Measurements from ENCODE around the gene RRBP1. TPM values are rescaled to one million over a fixed set of nuclear protein-coding genes. Genes with fewer than 3 reads are reported as not detected.

Gene RRBP1
- total and polyA plus RNA-seq, 2 donors from 2014 or later: 83.4 to 231 TPM

DNA sequence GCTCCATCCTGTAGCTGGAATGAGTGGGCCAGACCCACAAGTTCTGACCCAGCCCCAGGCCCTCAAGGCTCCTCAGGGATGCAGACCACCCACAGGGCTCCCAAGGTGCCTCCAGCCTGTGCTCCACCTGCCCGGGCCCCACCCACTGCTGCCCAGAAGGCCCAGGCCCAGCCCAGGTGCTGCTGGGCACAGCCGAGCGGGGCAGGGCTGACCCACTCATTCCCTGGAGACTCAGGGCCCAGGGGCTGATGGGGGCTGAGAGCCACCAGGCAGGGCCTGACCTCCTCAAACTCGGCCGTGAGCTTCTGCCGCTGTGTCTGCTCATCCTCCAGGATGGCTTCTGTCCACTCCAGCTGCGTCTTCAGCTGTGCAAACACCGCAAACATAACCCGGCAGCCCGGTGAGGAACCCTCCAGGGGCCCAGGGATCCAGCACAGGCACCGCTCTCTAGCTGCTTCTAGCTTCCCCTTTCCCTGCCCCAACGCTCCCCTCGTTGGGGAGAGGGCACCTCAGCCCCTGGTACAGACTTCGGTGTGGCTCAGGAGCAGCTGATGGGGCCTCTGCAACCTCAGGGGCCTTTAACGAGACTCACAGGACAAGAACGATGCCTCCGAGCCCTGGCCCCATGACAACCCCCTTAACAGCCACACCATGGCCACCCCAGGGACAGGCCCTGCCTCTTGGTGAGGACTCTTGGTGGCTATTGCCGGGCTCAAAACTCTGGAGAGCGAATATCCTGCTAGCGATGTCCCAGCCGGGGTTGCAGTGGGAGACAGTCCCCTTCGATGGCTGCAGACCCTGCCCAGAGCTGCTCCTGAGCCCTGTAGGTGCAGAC, 66.2 kb downstream of the RRBP1 start:
- Histone ChIP-seq H3K9me3 (ENCODE audit: control insufficient read depth in 2 of 3, insufficient read depth in 1 of 3, low read length in 3 of 3) (no peaks in the 10 kb centered on the region), H3K4me1 (ENCODE audit: control insufficient read depth in 2 of 3, insufficient read depth in 2 of 3, low read depth in 1 of 3, low read length in 3 of 3) (peaks cover 0 to 11% (median 0%) of the 10 kb centered on the region in 3 donors), H3K9ac (ENCODE audit: low read length in 3 of 3) (no peak overlapping the region), H3K4me3 (ENCODE audit: low read length in 3 of 3) (no peak overlapping the region), H3K27me3 (ENCODE audit: control insufficient read depth, insufficient read depth, low read length) (no peaks in the 10 kb centered on the region), H3K27ac (ENCODE audit: low read depth in 2 of 2, low read length in 2 of 2) (no peak overlapping the region), H3K36me3 (ENCODE audit: control insufficient read depth in 2 of 3, insufficient read depth in 3 of 3, low read length in 3 of 3) (peaks cover 0 to 19% (median 14%) of the 10 kb centered on the region in 3 donors)
- TF ChIP-seq, protein P1, sequence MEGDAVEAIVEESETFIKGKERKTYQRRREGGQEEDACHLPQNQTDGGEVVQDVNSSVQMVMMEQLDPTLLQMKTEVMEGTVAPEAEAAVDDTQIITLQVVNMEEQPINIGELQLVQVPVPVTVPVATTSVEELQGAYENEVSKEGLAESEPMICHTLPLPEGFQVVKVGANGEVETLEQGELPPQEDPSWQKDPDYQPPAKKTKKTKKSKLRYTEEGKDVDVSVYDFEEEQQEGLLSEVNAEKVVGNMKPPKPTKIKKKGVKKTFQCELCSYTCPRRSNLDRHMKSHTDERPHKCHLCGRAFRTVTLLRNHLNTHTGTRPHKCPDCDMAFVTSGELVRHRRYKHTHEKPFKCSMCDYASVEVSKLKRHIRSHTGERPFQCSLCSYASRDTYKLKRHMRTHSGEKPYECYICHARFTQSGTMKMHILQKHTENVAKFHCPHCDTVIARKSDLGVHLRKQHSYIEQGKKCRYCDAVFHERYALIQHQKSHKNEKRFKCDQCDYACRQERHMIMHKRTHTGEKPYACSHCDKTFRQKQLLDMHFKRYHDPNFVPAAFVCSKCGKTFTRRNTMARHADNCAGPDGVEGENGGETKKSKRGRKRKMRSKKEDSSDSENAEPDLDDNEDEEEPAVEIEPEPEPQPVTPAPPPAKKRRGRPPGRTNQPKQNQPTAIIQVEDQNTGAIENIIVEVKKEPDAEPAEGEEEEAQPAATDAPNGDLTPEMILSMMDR (IDR thresholded peaks at IDR 0.05; ENCODE audit: borderline replicate concordance, extremely low read depth, insufficient read depth): no peak
- DNase-seq (peak in 3 of 5 donors; percentile 9 to 73 (median 37)), FAIRE-seq (no peak)
- intact Hi-C loops (cut with DNase I): no loop called here

DNA sequence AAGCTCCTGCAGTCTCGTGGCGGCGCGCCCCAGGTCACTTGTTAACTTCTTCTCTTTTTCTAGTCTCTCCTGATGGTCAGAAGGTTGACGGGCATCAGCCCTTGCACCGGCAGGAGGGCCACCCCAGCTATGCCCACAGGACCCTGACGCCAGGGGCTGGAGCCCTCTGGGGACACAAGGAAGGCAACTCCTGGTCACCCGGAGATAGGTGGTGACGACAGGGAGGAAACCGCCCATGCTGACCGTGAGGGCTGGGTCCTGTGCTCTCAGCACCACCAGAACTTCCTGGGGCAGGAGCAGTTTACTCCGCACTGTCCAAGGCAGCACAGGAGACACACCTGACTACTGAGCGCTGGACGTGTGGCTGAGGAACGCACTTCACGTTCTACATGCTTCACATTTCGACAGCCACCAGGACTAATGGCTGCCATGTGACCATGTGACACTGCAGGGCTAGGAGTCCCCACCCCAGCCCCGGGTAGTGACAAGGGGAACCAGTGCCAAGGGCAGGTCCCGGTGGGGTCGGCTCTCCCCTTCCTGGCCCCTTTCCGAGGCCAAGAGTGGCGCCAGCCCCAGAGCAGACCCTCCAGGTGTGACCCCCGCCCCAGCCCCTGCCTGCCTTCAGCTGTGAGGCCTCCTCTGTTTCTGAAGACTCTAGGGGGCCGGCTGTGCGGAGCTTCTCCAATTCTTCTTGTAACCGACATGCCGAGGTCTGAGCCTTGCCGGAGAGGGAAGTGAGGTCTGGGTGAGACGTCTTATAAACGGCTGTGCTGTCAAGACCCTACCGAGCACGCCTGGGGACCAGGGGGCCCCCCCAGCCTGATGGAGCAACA, 67.0 kb downstream of the RRBP1 start:
- H3K27ac ChIP-seq (ENCODE audit: low read depth in 2 of 2, low read length in 2 of 2): no peak overlapping the region
- no peak for FAIRE-seq
- TF ChIP-seq, protein P1 (IDR thresholded peaks at IDR 0.05; ENCODE audit: borderline replicate concordance, extremely low read depth, insufficient read depth): no peak
- H3K4me1 ChIP-seq (ENCODE audit: control insufficient read depth in 2 of 3, insufficient read depth in 2 of 3, low read depth in 1 of 3, low read length in 3 of 3): peaks cover 0 to 12% (median 0%) of the 10 kb centered on the region in 3 donors
- H3K4me3 ChIP-seq (ENCODE audit: low read length in 3 of 3): no peak overlapping the region
- intact Hi-C loops (cut with DNase I): no loop called here
- no peaks in the 10 kb centered on the region for H3K9me3 ChIP-seq (ENCODE audit: control insufficient read depth in 2 of 3, insufficient read depth in 1 of 3, low read length in 3 of 3)
- no peaks in the 10 kb centered on the region for H3K27me3 ChIP-seq (ENCODE audit: control insufficient read depth, insufficient read depth, low read length)
- H3K36me3 ChIP-seq (ENCODE audit: control insufficient read depth in 2 of 3, insufficient read depth in 3 of 3, low read length in 3 of 3): peaks cover 0 to 17% (median 8%) of the 10 kb centered on the region in 3 donors
- peak in 2 of 5 donors; percentile 49 to 81 for DNase-seq
- peak overlapping the region in 1 of 3 donors; percentile 5 for H3K9ac ChIP-seq (ENCODE audit: low read length in 3 of 3)

DNA sequence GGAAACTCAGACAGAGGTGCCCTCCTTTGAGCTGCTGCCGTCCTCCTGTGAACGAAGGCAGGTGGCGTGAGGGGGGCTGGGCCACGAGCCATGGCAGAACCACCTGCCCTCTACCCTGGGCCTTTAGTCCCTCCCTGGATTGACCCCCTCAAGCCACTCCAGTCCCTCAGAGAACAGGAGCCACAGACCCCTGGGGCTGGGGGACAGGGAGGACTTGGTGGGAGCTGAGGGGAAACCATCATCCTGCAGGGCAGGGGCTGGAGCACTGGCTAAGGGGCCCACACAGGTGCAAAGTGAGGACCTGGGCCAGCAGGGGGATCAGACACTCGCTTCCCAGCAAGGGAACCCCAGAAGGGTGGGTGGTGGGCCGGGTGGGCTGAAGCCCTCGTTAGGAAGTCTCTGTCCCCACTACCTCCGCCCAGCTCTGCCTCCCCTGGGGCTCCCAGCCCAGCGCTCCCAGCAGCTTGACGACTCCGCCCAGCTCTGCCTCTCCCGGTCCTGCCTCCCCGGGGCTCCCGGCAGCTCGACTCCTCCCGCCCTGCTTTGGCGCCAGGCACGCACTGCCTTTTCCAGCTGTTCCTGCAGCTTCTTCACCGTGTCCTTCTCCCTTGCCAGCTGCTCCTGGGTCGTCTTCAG, 67.7 kb downstream of the RRBP1 start:
- Histone ChIP-seq H3K27me3 (ENCODE audit: control insufficient read depth, insufficient read depth, low read length) (no peaks in the 10 kb centered on the region), H3K9me3 (ENCODE audit: control insufficient read depth in 2 of 3, insufficient read depth in 1 of 3, low read length in 3 of 3) (no peaks in the 10 kb centered on the region), H3K4me3 (ENCODE audit: low read length in 3 of 3) (no peak overlapping the region), H3K4me1 (ENCODE audit: control insufficient read depth in 2 of 3, insufficient read depth in 2 of 3, low read depth in 1 of 3, low read length in 3 of 3) (peaks cover 0 to 12% (median 0%) of the 10 kb centered on the region in 3 donors), H3K9ac (ENCODE audit: low read length in 3 of 3) (no peak overlapping the region), H3K36me3 (ENCODE audit: control insufficient read depth in 2 of 3, insufficient read depth in 3 of 3, low read length in 3 of 3) (peaks cover 0 to 17% (median 8%) of the 10 kb centered on the region in 3 donors), H3K27ac (ENCODE audit: low read depth in 2 of 2, low read length in 2 of 2) (peak overlapping the region in 1 of 2 donors; percentile 7)
- FAIRE-seq (no peak), DNase-seq (peak; percentile 30 to 94 (median 61))
- intact Hi-C loops (cut with DNase I): no loop called here
- TF ChIP-seq, protein P1 (IDR thresholded peaks at IDR 0.05; ENCODE audit: borderline replicate concordance, extremely low read depth, insufficient read depth): no peak
